NB4 (cell line): Measurements from ENCODE around the gene BORCS6.

Experiments used
- CTCF ChIP-seq: IDR thresholded peaks from one replicate; pipeline ENCODE4 v1.5.1; 2012; ENCODE audit warnings: low read depth, low read length
- MYC ChIP-seq: IDR thresholded peaks from 2 replicates; pipeline ENCODE4 v1.6.1; 2011; ENCODE audit warnings: low read depth, low read length

- TF ChIP-seq CTCF: no peak
- TF ChIP-seq MYC: no peak
Observed at GRCh38 chr17:8222380-8222629, 32.3 kb upstream of the BORCS6 start.
